Skeletal muscle cell (primary cell): ENCODE data around the gene THRB.

Experiments
- DNase-seq: peaks from one replicate; pipeline ENCODE4 v3.0.0-alpha.2; 2010; ENCODE audit warnings: low read depth
- H3K4me3 ChIP-seq: 2 replicates; pipeline ENCODE4 v1.5.1; 2011; ENCODE audit warnings: low read depth, mild to moderate bottlenecking, control low read depth, low read length, moderate library complexity

Gene THRB

GRCh38 chr3:24182756-24183155, 311.9 kb downstream of the THRB start:
- no peak overlapping the region for H3K4me3 ChIP-seq
- DNase-seq, result no peak

- H3K4me3 ChIP-seq, result no peak overlapping the region
- no peak for DNase-seq
These were observed 313.4 kb downstream of the THRB start for GRCh38 chr3:24181256-24181655.

GRCh38 chr3:24180616-24181015, 314.0 kb downstream of the THRB start:
- H3K4me3 ChIP-seq, result no peak overlapping the region
- DNase-seq, result no peak

GRCh38 chr3:24177201-24177600, 317.4 kb downstream of the THRB start:
- no peak for DNase-seq
- no peak overlapping the region for H3K4me3 ChIP-seq

- no peak overlapping the region for H3K4me3 ChIP-seq
- DNase-seq, result no peak
These were observed 320.0 kb downstream of the THRB start for GRCh38 chr3:24174614-24175013.

- H3K4me3 ChIP-seq, result no peak overlapping the region
- no peak for DNase-seq
These were observed 325.7 kb downstream of the THRB start for GRCh38 chr3:24168977-24169376.

- no peak overlapping the region for H3K4me3 ChIP-seq
- no peak for DNase-seq
These were observed 327.2 kb downstream of the THRB start for GRCh38 chr3:24167429-24167828.

GRCh38 chr3:24166515-24166914, 328.1 kb downstream of the THRB start:
- no peak for DNase-seq

GRCh38 chr3:24165603-24165982, 329.1 kb downstream of the THRB start:
- no peak overlapping the region for H3K4me3 ChIP-seq
- no peak for DNase-seq

More at GRCh38 chr3:24166515-24166914, 328.1 kb downstream of the THRB start:
- H3K4me3 ChIP-seq, result no peak overlapping the region

GRCh38 chr3:24164967-24165602, 329.6 kb downstream of the THRB start:
- no peak for DNase-seq
- H3K4me3 ChIP-seq, result no peak overlapping the region

- no peak for DNase-seq
- H3K4me3 ChIP-seq, result no peak overlapping the region
These were observed 331.7 kb downstream of the THRB start for GRCh38 chr3:24162929-24163328.

- no peak for DNase-seq
- no peak overlapping the region for H3K4me3 ChIP-seq
These were observed 332.8 kb downstream of the THRB start for GRCh38 chr3:24161841-24162240.

- no peak for DNase-seq
- H3K4me3 ChIP-seq, result no peak overlapping the region
These were observed 334.1 kb downstream of the THRB start for GRCh38 chr3:24160424-24161095.

GRCh38 chr3:24158761-24159454, 335.7 kb downstream of the THRB start:
- H3K4me3 ChIP-seq, result no peak overlapping the region
- no peak for DNase-seq

GRCh38 chr3:24157106-24157505, 337.5 kb downstream of the THRB start:
- H3K4me3 ChIP-seq, result no peak overlapping the region
- no peak for DNase-seq

GRCh38 chr3:24156466-24156865, 338.2 kb downstream of the THRB start:
- no peak overlapping the region for H3K4me3 ChIP-seq
- peak; percentile 9 for DNase-seq

GRCh38 chr3:24155276-24155675, 339.4 kb downstream of the THRB start:
- DNase-seq, result no peak
- H3K4me3 ChIP-seq, result no peak overlapping the region

- H3K4me3 ChIP-seq, result no peak overlapping the region
- DNase-seq, result no peak
These were observed 339.9 kb downstream of the THRB start for GRCh38 chr3:24154781-24155180.

- no peak for DNase-seq
- H3K4me3 ChIP-seq, result no peak overlapping the region
These were observed 340.5 kb downstream of the THRB start for GRCh38 chr3:24154013-24154695.

GRCh38 chr3:24151594-24151993, 343.1 kb downstream of the THRB start:
- H3K4me3 ChIP-seq, result no peak overlapping the region
- DNase-seq, result no peak
